HepG2 (cell line): ENCODE measurements around the gene CCL16. TPM values are rescaled to one million over a fixed set of nuclear protein-coding genes. Genes with fewer than 3 reads are reported as not detected.
A peak's percentile ranks its signal among the peaks of the same experiment; 100 is the strongest.

Source experiments
- EP300 ChIP-seq, 3 experiments: sonication (generic) in 1 of 3; formaldehyde crosslinking in 1 of 3; IDR thresholded peaks; 2 replicates each; pipeline versions ENCODE4 v1.5.1 to v1.6.1; 2011 to 2020; ENCODE audit warnings: low read depth in 2 of 3, low read length in 2 of 3, borderline replicate concordance in 1 of 3, improper control_type of control experiment in 1 of 3, mild to moderate bottlenecking in 1 of 3, missing genetic modification reagents in 1 of 3, moderate library complexity in 1 of 3
- HNF4G ChIP-seq, 2 experiments: sonication (generic) in 1 of 2; formaldehyde crosslinking in 1 of 2; IDR thresholded peaks; 2 replicates each; pipeline versions ENCODE4 v1.4.0 to v1.6.1; 2011 to 2020; ENCODE audit warnings: borderline replicate concordance in 2 of 2, low read depth in 2 of 2, mild to moderate bottlenecking in 2 of 2, low read length in 1 of 2, missing genetic modification reagents in 1 of 2, moderate library complexity in 1 of 2
- TCF12 ChIP-seq, 2 experiments: fragments of 450-650 bp in 1 of 2; sonication (generic) in 1 of 2; formaldehyde crosslinking in 1 of 2; IDR thresholded peaks; 2 replicates each; pipeline versions ENCODE4 v1.6.1 to v1.8.0; 2017 to 2022; ENCODE audit warnings: antibody characterized with exemption in 1 of 2, mild to moderate bottlenecking in 1 of 2, missing genetic modification reagents in 1 of 2, moderate library complexity in 1 of 2
- ZMYM3 ChIP-seq: sonication (generic); formaldehyde crosslinking; IDR thresholded peaks from 2 replicates; pipeline ENCODE4 v1.5.1; 2020; ENCODE audit warnings: mild to moderate bottlenecking, missing genetic modification reagents
- polyA plus RNA-seq, 8 experiments: library from polyadenylated mRNA; depleted of rRNA in 3 of 8; stranded (reverse) in 7 of 8; unstranded in 1 of 8; fragments of >200 nt; fragmentation: Illumina TruSeq in 4 of 8; extraction: Trizol in 4 of 8; gene quantifications; 2 replicates each; pipeline versions ENCODE4 v1.2.1 to v1.2.3, GENCODE V29; 2011 to 2016; ENCODE audit warnings: low read depth in 4 of 8, missing spikeins in 1 of 8, mixed read lengths in 1 of 8; ENCODE audit not compliant: insufficient read depth in 1 of 8
- total RNA-seq, 5 experiments: library from RNA; depleted of rRNA; stranded (reverse); fragments of >200 nt; fragmentation: Illumina TruSeq; extraction: Trizol; gene quantifications; 2 replicates each; pipeline ENCODE4 v1.2.3, GENCODE V29; 2016; ENCODE audit warnings: low read depth in 1 of 5
- TF ChIP-seq, protein P1 (sequence below): sonication (generic); formaldehyde crosslinking; IDR thresholded peaks from 2 replicates; pipeline ENCODE4 v1.5.1; 2020; ENCODE audit warnings: mild to moderate bottlenecking, missing genetic modification reagents, moderate library complexity
- TF ChIP-seq, protein P2 (sequence below), 2 experiments: sonication (generic) in 1 of 2; formaldehyde crosslinking in 1 of 2; IDR thresholded peaks; 2 replicates each; pipeline versions ENCODE4 v1.4.0 to v1.6.1; 2018 to 2020; ENCODE audit warnings: missing genetic modification reagents in 2 of 2, borderline replicate concordance in 1 of 2, low read depth in 1 of 2, mild to moderate bottlenecking in 1 of 2, missing biosample characterization in 1 of 2
- TF ChIP-seq, protein P3 (sequence below): sonication (generic); formaldehyde crosslinking; IDR thresholded peaks from 2 replicates; pipeline ENCODE4 v1.4.0; 2020; ENCODE audit warnings: missing genetic modification reagents

The CCL16 gene
- total and polyA plus RNA-seq, 2 of the 13 experiments (the other 11 are each of a cell fraction or from before 2014, with no cell fraction given): 2.0 to 14.7 TPM

- TF ChIP-seq, protein P1, sequence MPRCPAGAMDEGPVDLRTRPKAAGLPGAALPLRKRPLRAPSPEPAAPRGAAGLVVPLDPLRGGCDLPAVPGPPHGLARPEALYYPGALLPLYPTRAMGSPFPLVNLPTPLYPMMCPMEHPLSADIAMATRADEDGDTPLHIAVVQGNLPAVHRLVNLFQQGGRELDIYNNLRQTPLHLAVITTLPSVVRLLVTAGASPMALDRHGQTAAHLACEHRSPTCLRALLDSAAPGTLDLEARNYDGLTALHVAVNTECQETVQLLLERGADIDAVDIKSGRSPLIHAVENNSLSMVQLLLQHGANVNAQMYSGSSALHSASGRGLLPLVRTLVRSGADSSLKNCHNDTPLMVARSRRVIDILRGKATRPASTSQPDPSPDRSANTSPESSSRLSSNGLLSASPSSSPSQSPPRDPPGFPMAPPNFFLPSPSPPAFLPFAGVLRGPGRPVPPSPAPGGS: no peak
- TF ChIP-seq, protein P2, sequence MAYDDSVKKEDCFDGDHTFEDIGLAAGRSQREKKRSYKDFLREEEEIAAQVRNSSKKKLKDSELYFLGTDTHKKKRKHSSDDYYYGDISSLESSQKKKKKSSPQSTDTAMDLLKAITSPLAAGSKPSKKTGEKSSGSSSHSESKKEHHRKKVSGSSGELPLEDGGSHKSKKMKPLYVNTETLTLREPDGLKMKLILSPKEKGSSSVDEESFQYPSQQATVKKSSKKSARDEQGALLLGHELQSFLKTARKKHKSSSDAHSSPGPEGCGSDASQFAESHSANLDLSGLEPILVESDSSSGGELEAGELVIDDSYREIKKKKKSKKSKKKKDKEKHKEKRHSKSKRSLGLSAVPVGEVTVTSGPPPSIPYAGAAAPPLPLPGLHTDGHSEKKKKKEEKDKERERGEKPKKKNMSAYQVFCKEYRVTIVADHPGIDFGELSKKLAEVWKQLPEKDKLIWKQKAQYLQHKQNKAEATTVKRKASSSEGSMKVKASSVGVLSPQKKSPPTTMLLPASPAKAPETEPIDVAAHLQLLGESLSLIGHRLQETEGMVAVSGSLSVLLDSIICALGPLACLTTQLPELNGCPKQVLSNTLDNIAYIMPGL (CRISPR knock-in tag; IDR thresholded peaks at IDR 0.05; ENCODE audit: borderline replicate concordance in 1 of 2, low read depth in 1 of 2): no peak
- TF ChIP-seq ZMYM3 (CRISPR knock-in tag): no peak
- TF ChIP-seq TCF12 (IDR thresholded peaks at IDR 0.05): no peak
- no peak for TF ChIP-seq TCF12 (CRISPR knock-in tag; IDR thresholded peaks at IDR 0.05)
- TF ChIP-seq, protein P3, sequence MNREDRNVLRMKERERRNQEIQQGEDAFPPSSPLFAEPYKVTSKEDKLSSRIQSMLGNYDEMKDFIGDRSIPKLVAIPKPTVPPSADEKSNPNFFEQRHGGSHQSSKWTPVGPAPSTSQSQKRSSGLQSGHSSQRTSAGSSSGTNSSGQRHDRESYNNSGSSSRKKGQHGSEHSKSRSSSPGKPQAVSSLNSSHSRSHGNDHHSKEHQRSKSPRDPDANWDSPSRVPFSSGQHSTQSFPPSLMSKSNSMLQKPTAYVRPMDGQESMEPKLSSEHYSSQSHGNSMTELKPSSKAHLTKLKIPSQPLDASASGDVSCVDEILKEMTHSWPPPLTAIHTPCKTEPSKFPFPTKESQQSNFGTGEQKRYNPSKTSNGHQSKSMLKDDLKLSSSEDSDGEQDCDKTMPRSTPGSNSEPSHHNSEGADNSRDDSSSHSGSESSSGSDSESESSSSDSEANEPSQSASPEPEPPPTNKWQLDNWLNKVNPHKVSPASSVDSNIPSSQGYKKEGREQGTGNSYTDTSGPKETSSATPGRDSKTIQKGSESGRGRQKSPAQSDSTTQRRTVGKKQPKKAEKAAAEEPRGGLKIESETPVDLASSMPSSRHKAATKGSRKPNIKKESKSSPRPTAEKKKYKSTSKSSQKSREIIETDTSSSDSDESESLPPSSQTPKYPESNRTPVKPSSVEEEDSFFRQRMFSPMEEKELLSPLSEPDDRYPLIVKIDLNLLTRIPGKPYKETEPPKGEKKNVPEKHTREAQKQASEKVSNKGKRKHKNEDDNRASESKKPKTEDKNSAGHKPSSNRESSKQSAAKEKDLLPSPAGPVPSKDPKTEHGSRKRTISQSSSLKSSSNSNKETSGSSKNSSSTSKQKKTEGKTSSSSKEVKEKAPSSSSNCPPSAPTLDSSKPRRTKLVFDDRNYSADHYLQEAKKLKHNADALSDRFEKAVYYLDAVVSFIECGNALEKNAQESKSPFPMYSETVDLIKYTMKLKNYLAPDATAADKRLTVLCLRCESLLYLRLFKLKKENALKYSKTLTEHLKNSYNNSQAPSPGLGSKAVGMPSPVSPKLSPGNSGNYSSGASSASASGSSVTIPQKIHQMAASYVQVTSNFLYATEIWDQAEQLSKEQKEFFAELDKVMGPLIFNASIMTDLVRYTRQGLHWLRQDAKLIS (CRISPR knock-in tag): no peak
- no peak for TF ChIP-seq HNF4G (IDR thresholded peaks at IDR 0.05; ENCODE audit: borderline replicate concordance, low read depth, low read length)
- TF ChIP-seq HNF4G (CRISPR knock-in tag; IDR thresholded peaks at IDR 0.05; ENCODE audit: borderline replicate concordance, low read depth): no peak
- TF ChIP-seq EP300 (IDR thresholded peaks at IDR 0.05; ENCODE audit: low read depth in 2 of 2, low read length in 2 of 2): peak in 1 of 2 experiments; percentile 49; a peak in 1 of 4 replicates
- TF ChIP-seq EP300 (CRISPR knock-in tag; IDR thresholded peaks at IDR 0.05; ENCODE audit: borderline replicate concordance): no peak
Measured at GRCh38 chr17:35972066-35972465, 9.2 kb downstream of the CCL16 start (continued).
